ENCODE measurements around the gene ACTN4.

Gene ACTN4

DNA sequence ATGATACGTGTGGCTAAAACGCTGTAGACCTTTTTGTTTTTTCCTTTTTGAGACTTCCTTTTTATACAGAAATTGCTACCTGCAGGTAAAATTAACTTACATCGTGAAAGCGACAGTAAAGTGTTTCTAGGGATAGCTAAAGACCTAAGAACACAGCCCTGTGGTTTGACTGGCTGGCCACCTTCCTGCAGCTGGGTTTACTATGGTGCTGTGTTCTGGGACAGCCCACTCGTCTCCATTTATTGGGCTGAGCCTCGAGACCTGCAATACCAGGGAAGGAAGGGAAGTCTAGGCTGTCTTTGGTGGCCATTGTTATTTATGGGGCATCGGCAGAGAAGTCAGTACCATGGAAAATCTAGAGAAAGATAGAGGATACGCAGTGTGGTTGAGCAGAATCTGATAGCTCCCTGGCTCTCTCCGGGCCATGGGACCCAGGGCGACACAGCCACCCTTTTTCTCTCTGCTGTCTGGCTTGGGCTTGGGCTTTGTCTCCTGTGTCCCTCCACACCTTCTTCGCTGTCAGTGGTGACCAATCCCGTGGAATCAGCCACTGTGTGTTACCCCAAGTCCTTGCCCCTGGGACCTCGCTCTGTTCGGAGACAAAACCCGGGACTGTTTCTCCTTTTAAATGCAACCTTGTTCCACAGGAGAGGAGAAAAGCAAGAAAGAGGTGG is 30.9 kb downstream of the ACTN4 start:
- DNase-seq (ENCODE audit: low spot score), result no peak

DNA sequence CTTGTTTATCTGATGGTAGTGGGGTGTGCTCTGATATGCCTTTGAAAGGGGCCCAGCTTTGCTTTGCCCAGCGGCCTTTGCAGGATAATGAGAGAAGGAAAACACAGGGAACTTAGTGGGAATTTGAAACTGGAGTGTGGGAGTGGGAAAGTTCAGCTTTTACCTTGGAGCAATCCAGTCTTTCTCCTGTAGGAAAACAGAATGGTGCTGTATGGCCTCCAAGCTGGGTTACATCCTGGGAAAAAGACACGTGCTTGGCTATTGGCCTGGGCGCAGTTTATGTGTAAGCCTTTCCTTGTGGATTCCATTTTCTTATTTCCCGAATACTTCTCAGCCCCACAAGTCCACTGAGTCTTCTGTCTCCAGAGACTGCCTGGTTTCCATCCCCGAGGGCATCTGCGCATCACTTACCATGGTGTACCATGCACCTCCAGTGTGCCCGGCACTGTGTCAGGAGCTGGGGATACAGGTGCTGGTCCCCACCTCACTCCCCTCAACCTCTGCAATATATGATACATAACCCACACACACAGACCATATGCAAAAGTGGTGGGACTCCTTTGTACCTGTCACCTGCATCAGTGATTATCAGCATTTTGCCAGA is 31.5 kb downstream of the ACTN4 start:
- DNase-seq (ENCODE audit: low spot score), result no peak

DNA sequence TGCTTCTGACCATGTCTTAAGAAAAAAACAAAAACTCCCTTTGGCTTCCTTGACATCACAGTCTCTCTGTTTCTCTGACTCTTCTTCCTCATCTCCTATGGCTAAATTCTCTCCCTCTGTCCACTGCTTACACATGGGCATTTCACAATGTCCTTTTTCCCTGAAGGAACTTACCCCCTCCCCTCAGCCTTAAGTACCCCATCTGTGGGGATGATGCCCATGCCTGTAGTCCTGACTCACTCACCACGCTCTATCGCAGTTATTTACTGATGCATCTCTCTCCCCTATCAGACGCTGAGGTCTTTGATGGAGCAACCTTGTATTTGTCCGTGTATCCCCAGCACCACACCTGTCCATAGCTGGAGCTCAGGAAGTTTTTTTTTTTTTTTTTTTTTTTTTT is 32.4 kb downstream of the ACTN4 start:
- DNase-seq (ENCODE audit: low spot score), result no peak

DNA sequence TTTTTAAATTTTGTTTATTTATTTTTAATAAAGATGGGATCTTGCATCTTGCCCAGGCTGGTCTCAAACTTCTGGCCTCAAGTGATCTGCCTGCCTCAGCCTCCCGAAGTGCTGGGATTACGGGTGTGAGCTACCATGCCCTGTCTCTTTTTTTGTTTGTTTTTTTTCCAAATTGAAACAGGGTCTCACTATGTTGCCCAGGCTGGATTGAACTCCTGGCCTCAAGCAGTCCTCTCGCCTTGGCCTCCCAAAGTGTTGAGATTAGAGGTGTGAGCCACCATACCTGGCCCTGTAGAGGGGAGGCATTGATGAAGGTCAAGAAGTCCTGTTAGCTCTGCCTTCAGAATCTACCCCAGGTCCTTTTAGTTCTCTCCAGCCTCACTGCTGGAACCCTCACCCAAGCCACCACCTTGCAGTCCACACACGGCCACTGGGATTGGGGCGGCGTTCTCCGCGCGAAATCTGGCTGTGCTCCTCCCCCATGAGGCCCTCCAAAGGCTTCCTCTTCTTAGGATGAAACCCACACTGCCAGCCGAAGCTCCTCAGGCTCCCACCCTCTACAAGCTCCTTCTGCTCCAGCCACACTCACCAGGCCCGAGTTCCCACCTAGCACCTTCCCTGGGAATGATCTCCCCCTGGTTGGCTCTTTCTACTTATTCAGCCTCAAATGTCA is 34.9 kb downstream of the ACTN4 start:
- DNase-seq (ENCODE audit: low spot score), result no peak

DNA sequence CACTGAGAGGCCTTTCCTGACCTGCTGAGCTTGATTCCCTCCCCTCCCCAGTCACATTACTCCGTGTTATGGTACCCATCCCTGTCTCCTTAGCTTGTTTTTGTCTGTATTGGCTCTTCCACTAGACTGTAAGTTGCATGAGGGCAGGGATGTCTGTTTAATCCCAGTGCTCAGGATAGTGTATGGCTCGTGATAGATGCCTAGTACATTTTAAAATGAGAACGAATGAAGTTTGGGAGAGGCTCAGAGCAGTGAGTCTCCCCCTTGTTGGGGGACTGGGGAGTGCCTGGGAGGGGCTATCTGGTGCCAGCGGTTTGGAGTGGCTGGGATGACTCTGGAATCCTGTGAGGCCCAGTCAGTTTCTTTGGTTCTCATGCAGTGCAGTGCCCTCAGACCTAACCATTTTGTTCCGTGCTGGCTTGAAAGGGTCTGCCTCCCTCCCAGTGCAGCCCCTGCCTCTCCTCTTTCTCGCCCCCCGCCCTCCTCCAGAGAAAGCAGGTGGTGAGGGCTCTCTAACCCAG is 35.5 kb downstream of the ACTN4 start:
- peak; percentile 48 for DNase-seq (ENCODE audit: low spot score)

DNA sequence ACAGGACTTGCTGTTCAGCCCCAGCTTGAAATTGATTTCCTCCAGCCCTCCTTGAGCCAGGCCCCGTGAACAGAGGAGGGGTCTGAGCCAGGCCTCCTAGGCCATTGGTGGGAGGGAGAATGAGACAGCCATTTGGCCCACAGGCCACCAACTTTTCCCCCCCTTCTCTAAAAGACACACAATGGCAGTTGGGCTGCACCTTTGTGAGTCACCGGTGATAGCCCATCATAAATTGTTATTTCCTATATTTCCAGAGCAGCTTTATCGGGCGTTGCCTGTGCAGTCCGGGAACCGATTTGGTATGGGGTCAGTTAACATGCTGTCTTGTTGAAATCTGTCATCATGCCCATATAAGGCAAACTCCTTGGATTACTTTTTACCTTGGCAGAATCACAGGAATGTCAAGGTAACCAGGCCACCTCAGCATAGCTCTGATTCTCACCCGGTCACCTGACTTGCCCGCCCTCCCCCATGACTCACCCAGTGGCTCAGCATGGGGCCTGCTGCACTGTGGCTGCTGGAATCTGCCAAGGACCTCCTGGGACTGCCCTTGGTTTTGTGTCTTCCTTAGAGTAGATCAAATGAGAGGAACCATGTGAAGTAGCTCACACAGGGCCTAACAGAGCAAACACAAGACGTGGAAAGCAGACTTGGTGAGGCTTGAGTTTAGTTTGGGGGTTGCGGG is 36.1 kb downstream of the ACTN4 start:
- DNase-seq (ENCODE audit: low spot score), result peak; percentile 97

DNA sequence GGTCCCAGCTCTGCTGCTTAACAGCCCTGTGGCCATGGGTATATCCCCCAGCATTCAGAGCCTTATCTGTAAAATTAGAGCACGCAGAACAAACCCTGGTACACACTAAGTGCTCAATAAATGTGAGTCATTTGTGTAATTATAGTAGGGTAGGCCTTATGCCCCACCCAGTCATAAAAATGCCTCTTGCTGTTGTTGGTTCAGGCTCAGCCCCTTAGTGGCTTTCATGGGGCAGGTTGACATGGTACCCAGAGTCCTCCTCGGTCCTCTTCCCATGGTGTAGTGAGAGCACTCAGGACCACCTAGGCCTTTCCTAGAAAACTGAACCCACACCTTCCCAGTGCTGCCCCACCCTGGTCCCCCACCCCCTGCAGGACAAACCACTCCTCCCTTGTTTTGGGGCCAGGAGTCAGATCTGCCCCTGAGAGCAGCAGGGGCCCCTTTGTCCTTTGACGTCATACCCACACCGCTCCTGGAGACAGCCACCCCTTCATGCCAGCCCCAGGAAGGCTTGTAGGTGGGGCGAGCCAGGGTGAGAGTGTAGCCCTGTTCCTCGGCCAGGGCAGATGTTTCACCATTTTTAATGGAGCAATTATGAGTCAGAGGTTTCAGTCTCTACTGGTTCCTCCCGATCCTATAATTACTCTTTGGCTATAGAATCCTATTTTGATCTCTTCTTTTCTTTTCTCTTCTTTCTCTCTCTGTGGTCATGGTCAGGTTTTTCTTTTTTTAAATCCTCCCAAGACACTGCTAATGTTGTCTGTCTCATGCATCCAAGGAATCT is 36.8 kb downstream of the ACTN4 start:
- peak; percentile 94 for DNase-seq (ENCODE audit: low spot score)

DNA sequence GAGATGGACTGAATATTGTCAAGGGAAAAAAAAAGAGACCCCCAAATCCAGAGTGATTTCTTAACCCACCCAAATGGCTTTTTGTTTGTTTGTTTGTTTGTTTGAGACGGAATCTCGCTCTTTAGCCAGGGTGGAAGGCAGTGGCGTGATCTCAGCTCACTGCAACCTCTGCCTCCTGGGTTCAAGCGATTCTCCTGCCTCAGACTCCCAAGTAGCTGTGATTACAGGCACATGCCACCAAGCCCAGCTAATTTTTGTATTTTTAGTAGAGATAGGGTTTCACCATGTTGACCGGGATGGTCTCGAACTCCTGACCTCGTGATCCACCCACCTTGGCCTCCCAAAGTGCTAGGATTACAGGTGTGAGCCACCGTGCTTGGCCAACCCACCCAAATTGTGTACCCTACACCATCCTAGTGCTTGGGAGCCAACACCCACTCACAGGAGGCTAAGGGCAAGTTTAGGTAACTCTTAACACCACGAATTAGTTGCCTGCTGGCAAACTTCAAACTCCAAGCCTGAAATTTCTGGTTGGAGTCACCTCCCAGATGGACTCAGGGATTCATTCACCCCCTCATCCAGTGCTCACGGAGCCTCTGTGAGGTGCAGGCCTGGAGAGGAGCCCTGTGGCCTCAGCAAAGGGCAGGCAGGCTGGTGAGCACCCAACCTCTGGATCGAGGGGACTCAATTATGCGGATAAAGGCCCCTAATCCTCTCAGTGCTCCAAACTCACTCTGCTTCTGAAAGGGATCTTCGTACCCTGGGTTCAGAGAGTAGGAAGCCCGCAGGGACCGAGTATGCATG is 37.6 kb downstream of the ACTN4 start:
- DNase-seq (ENCODE audit: low spot score), result no peak

DNA sequence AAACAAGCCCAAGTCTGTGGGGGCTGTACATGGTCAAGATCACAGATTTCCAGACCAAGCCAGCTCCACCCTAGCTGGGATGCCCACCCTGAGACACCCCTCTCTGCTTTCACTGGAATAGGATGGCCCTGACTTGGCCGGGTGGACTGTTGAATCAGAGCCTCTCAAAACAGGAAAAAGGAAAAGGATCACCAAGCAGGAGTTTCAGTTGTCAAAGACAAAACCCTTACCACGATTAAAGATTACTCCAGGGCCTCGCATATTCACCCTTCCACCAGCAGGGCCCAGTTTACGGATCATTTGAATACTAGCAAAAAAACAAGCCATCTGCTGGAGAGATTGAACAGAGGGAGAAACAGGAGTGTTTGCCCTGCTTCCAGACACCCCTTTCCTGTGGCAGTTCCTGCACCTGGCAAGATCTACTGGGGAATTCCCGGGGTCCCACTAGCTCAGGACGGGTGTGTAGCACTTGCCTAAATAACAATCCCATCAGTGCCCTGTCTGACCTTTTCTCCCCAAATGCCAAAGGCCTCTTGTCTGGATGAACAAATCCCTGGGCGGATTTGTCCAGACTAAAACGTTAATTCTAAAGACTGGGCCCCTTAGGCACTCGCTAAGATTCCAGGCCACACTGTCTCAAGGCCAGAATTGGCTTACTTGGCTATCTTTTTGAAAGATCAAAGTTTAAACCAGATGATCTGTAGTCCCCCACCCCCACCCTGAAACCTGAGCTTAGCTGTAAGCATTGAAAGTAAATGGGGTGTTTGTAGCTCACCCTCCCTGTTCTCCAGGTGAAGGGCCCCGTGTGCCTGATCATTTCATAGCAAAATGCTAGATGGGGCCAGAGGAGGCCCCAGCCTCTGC is 38.4 kb downstream of the ACTN4 start:
- DNase-seq (ENCODE audit: low spot score), result peak; percentile 47

DNA sequence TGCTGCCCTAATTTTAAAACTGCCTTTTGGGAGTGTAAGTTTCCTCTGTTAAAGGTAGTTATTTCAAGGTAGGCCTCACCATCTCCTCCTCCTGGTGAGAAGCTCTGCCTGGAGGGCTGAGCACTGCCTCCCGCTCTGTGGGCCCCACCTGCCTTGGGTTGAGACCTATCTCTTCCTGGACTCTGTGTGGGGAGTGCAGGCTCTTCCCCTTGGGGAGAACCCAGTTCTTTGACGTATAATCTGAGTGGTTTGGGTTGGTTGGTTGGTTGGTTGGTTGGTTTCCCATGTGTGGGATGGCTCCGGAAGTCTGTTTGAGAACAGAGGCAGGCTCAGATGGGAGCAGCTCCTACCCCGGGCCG is 39.1 kb downstream of the ACTN4 start:
- no peak for DNase-seq (ENCODE audit: low spot score)

DNA sequence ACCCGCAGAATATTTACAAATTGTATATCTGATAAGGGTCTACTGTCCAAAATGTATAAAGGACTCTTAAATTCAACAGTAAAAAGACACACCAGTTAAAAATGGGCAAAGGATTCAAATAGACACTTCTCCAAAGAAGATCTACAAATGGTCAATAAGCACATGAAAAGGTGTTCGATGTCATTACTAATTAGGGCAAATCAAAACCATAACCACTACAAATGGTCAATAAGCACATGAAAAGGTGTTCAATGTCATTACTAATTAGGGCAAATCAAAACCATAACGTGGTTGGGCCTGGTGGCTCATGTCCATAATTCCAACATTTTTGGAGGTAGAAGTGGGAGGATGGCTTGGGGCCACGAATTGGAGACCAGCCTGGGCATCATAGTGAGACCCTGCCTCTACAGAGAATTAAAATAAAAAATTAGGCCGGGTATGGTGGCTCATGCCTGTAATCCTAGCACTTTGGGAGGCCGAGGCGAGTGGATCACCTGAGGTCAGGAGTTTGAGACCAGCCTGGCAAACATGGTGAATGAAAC is 40.5 kb downstream of the ACTN4 start:
- DNase-seq (ENCODE audit: low spot score), result no peak

DNA sequence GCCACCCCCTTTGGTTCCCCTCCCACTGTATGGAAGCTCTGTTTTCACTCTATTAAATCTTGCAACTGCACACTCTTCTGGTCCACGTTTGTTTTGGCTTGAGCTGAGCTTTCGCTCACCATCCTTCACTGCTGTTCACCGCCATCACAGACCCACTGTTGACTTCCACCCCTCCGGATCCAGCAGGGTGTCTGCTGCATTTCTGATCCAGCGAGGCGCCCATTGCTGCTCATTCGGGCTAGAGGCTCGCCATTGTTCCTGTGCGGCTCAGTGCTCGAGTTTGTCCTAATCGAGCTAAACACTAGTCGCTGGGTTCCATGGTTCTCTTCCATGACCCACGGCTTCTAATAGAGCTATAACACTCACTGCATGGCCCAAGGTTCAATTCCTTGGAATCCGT is 42.7 kb downstream of the ACTN4 start:
- DNase-seq (ENCODE audit: low spot score), result no peak

DNA sequence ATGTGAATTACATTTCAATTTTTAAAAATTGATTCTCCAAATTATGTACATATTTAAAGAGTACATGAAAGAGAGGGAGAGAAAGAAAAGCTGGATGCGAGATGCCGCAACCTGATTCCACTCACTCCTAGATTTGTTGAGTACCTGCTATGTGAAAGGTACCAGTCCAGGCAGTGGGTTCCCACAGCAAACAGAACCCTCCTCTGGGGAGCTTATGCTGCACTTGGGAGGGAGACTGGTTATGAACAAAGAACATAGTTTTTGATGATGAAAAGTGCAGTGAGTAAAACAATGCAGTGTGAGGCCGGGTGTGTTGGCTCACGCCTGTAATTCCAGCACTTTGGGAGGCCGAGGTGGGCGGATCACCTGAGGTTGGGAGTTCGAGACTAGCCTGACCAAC is 43.4 kb downstream of the ACTN4 start:
- DNase-seq (ENCODE audit: low spot score), result no peak

DNA sequence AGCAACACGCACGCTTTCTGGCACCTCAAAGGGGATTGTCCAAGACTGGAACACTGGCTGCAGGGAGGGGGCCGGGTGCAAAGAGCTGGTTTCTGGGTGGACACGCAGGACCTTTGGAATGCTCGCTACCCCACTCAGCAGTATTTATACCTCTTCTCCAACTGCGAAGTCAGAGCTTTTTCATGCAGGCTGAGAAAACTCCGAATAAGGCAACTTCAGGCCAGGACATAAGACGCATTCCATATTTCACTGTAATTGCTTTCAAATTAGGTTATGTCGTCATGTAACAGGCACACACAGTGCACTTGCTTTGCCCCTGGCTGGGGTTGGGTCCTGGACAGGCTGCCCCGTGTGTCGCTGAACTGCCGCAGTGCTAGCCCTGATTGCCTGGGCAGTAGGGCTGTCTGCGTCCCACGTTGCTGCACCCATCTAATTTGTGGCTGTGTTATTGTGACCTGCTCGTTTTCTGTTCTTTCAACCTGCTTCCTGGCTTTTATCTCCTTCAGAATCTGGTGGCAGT is 44.5 kb downstream of the ACTN4 start:
- no peak for DNase-seq (ENCODE audit: low spot score)

DNA sequence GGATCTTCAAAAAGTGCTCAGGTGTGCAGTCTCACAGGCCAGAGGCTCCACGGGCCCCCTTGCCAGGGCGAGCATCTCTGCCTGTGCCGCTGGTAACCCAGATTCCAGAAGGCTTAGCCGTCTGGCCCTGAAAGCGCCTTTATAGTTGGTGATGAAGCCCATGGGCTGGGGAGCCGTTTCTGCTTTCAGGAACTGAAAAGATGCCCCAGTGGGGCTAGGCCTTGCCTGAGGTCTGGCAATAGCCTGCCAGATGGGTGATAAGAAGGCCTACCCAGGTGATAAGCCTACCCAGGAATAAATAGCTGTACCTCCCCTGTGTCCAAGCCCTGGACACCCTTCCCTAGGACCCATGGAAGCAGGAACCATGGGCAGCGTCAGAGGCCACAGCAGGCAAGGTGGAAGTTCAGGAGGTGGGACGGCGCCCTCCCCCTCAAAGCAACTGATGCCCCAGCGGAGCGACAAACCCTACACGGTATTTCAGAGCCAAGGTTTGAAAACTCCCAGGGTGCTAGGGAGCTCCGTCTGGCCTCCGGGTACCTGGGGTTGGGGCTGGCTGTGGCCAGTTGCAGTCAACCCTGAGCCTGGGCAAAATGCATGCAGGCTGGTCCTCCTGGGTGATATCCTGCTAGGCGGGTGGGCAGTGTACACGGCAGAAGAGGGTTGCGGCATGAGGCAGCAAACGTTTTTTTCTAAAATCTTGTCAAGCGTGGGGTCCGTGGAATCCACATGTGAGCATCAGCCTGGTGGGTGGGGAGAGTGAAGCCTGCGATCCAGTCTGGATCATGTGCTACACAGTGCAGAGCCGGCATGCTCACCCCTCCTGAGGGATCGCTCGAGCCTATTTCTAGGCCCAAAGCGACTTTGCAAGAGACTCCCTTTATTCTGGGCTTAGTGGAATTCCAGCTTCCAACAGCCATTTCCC is 45.3 kb downstream of the ACTN4 start:
- no peak for DNase-seq (ENCODE audit: low spot score)

DNA sequence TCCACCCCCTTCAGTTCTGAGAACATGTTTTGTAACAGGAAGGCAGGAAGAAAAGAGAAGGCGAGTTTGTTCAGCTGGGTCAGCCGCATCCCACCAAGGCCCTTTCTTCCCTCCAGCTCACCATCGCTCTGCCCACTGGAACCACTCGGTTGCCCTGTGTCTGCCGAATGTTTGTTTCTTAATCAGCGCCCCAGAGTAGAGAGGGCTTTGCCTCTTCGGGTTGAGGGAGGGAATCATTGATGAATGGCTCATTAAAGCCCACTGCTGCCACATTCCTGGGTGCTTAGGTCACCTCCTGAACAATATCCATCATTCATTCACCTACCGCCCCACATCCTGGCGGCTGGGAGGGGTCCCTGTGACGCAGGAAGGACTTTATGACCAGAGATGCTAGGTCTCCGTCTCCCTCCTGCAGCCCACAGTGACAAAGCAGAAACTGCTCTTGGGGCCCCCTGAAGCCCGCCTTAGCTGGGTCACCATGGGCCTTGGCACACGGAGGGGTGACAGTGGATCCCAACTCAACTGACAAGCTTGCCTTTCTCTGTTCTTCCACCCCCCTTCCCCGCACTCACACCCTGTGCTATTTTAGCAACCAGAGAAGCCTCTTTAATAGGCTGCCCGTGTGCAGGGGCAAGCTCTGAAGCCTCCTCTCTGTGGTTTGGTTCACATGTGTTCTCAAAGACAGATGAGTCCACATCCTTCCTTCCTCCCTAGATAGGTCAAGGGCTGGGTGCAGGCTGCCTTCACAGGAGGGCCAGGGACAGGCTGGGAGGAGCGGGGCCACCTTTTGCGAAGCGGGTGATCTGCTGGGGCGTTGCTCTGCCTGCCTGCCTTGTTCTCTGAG is 46.2 kb downstream of the ACTN4 start:
- DNase-seq (ENCODE audit: low spot score), result peak; percentile 37

DNA sequence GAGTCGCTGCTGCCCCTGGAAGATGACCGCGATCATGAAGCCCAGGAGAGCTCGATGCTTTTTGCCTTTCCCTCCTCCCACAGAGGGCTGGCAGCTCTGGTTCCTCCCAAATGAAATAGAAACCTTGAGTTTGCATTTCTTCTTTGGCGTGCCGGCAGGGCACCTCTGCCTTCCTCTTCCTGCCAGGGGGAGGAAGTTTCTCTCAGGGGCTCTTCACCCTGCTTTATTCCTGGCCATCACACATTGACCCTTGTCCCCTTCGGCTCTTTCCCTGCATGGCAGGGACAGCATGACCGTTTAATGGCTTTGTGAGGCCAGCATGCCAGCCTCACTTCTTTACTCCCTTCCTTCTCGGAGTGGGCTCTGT is 47.9 kb downstream of the ACTN4 start:
- DNase-seq (ENCODE audit: low spot score), result no peak
